NCI-H1048 (cell line): ENCODE data around the gene AMIGO1.
A peak's percentile ranks its signal among the peaks of the same experiment; 100 is the strongest.
"Not testable (repeated sequence)": the region's sequence is repeated elsewhere in the genome, so short reads cannot be mapped to it uniquely, and the experiment has no call there.

Experiments used
- DNase-seq: peaks from one replicate; lab custom pipeline; 2025; lab: John Stamatoyannopoulos, UW

AMIGO1 gene

GRCh38 chr1:109483672-109484518 lies 25.6 kb downstream of the AMIGO1 start, which contains the start of gene ATXN7L2:
Gene ATXN7L2, plus strand, starts transcription at chr1:109483905. Its CDS starts 49 bp downstream, at chr1:109483954.
- peak; percentile 68 for DNase-seq

DNA sequence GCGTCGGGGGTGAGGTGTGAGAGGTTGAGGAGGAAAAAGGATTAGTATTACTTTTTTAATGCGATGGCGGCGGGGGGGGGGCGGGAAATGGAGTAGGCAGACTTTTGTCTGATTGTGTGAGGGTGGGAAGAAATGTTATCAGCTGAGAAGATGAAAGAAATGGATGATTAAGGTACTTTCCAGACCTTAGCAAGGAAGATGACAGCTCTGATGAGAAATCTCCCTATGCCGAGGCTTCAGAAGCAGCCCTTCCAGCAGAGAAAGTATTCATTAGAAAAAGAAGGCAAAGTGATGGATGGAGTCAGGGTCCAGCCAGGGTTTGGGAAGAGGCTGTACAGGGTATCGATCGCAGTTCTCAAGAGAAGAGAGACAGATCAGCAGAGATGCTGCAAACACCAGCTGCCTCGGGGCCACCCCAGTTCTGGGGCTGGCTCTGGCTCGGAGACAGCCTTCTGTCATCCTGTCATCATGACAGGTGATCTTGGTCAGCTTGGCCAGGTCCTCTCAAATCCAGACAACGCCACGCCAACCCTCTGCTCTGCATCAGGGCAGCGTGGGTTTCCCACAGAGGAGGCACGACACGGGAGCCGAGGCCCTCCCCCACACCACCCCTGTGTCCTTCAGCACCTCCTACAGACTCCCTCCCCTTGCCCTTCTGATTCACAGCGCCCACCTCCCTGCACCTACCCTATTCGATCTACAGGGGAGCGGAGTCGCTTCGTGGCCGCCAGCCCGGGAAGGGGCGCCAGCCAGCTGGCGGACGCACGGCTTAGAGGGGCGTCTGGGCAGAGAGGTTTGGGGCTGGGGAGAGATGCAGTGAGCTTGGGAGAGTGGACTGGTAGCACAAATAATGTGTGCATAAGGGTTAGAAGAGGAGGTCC lies 26.5 kb downstream of the AMIGO1 start:
- DNase-seq = no peak

DNA sequence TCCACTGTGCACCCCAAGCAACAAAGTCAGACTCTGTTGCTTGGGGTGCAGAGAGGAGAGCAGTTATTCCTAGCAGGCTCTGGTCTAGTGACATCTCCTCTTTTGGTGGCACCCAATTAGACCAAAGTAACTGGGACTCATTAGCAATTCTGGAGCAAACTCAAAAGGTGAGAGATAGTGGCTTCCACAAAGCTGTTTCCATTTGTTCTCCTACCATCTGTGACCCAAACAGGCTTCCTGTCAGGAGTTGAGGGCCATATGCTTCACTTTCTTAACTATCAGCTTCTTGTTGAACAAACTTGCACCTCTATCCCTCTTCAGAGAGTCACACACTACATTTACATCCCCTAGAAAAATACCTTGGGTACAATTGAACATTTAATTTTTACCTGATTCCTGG lies 27.3 kb downstream of the AMIGO1 start:
- DNase-seq = no peak

- no peak for DNase-seq
These were observed 27.9 kb downstream of the AMIGO1 start for GRCh38 chr1:109481646-109482045.

DNA sequence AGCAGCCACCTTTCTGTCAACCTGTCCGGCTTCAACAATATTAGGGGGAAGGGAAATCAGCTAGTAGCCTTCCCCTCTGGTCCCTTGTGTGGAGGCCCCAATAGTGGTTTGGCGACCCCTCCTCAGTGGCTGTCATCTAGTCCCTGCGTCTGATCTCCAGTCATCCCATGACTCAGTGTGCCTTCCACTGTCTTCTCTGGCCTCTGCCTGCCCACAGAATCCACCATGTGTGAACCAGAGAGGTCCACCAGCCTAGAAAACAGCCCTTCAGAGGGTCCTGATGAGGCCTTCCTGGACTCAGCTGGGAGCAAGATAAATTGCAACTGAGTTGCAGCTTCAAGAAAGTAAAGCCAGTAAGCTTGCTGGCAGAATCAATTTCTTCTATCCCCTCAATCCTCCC lies 29.6 kb downstream of the AMIGO1 start:
- DNase-seq = no peak

DNA sequence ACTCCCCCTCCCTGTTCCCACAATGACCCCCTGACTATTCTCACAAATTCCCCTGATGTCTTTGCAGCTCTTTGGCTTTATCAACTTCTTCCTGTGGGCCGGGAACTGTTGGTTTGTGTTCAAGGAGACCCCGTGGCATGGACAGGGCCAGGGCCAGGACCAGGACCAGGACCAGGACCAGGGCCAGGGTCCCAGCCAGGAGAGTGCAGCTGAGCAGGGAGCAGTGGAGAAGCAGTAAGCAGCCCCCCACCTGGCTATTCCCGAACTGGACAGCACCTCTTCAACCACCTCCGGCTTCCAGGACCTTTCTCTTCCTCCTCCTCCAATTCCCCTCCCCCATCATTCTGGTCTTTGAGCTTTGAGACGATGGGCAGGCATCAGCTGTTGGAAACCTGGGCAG lies 30.2 kb downstream of the AMIGO1 start:
- DNase-seq = no peak

DNA sequence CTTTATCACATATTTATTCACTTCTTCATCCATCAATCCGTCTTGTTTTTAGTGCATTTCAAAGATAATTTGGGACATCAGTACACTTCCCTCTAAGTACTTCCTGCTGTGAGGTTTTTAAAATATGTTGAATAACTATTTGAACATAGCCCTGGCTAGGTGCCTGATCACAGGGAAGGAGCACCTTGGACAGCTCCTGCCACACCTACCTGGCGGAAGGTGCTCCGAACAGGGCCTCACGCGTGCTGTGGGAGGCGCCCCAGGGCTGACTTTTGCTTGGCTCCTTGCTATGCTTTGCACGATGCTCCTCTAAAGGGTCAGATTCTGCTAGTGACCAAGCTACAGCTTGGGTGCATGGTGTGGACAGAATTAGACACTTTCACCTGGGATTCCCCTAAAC lies 30.7 kb downstream of the AMIGO1 start:
- no peak for DNase-seq

DNA sequence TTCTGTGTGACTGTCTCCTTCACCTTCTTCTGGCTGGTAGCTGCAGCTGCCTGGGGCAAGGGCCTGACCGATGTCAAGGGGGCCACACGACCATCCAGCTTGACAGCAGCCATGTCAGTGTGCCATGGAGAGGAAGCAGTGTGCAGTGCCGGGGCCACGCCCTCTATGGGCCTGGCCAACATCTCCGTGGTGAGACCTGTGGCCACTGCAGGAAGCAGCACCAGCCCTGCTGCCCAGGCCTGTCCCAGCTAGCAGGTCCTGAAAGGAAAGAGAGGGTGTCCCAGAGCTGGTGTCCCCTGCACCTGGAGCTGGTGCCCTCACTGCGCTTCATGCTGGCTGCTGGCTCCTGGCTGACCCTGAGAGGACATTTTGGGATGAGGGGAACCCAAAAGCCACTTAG lies 31.7 kb downstream of the AMIGO1 start:
- DNase-seq = no peak

- no peak for DNase-seq
These were observed 32.7 kb downstream of the AMIGO1 start for GRCh38 chr1:109476825-109477224.

GRCh38 chr1:109475261-109475660 lies 34.3 kb downstream of the AMIGO1 start:
- no peak for DNase-seq

- no peak for DNase-seq
These were observed 34.8 kb downstream of the AMIGO1 start for GRCh38 chr1:109474697-109475096.

DNA sequence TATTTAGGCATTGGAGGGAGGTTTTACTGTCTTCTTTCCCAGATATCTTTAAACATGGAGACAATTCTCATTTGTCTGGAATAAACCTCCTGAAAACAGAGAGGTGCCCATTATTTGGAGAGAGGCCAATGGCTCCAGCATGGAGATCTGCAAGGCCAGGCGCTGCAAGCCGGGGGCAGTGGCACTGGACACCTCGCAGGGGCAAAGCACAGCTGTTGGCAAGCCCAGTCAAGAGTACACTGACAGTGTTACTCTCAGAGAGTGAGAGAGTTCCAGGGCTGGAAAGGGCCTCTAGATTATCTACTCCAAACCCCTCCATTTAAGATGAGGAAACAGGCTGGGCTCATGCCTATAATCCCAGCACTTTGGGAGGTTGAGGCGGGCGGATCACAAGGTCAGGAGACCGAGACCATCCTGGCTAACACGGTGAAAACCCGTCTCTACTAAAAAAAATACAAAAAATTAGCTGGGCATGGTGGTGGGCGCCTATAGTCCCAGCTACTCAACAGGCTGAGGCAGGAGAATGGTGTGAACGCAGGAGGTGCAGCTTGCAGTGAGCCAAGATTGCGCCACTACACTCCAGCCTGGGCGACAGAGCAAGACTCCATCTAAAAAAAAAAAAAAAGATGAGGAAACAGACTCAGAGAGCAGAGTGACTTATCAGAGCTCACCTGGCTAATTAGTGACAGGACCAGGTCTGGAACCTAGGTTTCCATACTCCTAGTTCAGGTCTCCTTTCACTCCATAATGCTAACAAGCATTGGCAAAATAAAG lies 36.1 kb downstream of the AMIGO1 start:
- DNase-seq = not testable (repeated sequence)

DNA sequence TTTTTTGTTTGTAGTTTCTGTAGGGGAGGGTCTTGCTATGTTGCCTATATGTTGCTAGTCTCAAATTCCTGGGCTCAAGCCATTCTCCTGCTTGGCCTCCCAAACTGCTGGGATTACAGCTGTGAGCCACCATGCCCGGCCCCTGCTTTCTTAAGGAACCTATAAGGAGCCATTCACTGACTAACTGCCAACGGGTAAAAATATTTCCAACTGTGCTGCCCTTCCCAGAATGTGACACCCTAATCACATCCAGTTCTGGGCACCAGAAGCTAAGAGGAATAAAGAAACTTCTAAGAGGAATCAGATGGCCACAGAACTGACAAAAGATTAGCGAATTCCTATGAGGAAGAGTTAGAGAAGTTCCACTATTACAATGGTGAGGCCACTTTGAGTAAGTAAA lies 36.7 kb downstream of the AMIGO1 start:
- no peak for DNase-seq

DNA sequence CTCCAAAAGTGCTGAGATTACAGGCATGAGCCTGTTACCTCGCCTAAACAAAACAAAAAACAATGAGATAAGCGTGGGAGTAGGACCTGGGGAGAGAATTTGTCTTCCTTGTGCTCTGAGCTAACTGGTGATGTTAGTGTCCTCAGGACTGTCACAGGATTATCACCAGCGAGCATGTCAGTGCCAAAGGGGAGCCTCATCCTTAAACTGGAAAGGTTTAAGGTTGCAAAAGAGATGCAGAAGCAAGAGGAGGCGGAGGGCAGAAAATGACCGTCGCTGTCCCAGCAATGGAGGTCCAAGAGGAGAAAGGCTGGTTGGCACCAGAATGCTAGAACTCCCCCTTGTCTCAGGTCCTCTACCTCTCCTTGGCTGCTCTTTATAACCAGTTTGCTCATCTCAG lies 39.3 kb downstream of the AMIGO1 start:
- DNase-seq = no peak

DNA sequence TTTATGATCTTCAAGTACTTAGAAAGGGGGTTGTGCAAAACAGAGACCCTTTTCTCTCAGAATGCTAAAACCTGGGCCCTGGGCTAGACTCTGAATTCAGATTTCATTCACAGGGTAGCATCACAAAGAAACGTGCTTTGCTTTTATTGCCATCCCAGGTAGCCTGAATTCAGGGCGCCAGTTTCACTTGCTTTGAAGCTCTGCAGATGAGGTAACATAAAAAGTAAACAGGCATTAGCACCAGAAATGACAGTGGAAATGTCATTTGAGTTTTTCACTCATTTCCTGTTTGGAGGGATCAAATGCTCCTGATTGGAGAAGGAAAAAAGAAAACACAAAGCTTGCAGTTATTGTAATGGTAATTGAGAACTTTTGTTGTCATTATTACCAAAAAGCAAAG lies 40.6 kb downstream of the AMIGO1 start:
- no peak for DNase-seq

DNA sequence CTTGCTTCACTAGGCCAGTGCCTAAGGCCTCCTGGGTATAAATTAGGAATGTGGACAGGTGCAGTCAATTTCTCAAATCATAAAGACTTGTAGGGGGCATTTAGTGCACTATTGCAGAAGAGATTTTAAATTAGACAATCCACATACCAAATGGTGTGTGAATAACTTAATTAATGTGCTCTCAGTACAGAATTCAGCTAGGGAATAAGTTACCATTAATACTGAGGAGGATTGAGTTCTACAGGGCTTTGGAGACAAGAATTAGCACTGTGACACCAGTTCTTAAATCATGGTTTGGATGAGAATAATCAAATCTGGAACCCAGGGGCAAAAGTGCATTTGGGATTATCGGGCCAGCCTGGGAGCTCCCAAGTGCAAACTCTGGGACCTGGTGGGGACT lies 41.5 kb downstream of the AMIGO1 start:
- DNase-seq = no peak

DNA sequence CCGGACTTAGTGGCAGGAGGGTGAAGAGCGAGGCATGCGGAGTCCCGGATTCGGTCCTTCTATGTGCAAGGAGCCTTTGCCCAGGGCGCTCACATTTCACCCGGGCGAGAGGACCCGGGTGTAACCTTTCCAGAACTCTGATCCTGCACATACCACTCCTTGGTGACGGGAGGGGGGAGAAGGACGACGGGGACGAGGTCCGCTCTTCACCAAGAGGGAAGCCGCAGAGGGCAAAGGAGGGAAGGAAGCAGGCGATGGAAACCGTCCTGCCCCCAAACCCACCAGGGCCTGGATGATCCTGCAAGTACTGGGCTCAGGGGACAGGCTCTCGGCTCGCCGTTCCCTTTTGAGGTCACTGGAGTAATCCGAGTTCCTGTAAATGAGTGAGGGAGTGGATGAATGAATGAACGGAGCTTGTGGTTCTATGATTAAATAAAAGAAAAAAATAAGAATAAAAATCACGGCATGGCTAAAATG lies 42.2 kb downstream of the AMIGO1 start:
- DNase-seq = no peak

- no peak for DNase-seq
These were observed 42.9 kb downstream of the AMIGO1 start, which contains the start of gene SYPL2 for GRCh38 chr1:109466452-109467300. Gene SYPL2, plus strand, starts transcription at chr1:109466546. Its CDS starts 298 bp downstream, at chr1:109466844.

DNA sequence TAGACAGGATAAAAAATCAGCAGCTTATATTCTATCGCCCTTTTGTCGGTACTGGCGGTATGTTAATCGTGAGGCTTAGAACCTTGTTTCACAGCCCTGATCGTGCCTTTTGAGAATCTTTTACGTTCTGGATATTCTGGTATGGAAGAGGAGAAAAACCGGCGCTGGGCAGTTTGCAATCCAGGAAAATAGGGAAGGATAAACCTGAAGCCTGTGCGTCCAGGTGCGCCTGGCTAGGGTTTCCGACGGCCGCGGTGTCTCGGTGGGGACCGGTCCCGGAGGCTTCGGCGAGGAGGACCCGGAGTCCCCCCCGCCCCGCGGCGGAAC lies 43.4 kb downstream of the AMIGO1 start:
- DNase-seq = no peak

GRCh38 chr1:109457819-109458218 lies 51.7 kb downstream of the AMIGO1 start:
- no peak for DNase-seq

DNA sequence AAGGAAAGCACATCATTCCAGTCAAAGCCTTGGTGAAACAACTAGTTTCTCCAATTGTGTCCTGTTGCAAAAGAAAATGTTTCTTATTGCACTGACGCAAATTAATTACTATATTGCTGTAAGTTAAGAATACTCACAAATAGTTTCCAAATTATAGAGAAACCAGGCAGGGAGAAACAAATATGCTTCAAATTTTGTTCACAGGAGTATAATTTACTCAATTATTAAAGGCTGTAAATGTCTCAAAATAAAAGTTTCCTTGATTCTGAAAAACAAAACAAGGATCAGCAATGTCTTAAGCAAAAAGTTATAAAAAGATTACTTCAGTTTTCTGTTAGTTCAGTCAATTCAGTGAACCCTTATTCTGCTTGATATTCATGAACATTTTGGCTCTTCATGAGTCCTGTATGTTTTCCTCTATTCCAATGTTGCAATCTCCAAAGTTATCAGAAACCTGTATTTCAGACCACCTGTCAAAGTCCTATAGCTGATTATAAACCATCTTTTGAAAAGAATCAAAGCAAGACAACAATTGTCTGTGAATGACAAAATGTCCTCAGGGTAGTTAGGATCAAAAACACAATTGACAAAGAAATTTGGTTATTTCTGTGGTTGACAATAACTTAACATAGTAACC lies 54.9 kb downstream of the AMIGO1 start:
- DNase-seq = no peak
